Activated CD8-positive, alpha-beta memory T cell treated with anti-CD3 and anti-CD28 coated beads, Interleukin-2, amount 50 U/mL, for 24 hours (primary cell): ENCODE data around the gene EXOC6B.
"Not testable (repeated sequence)": the region's sequence is repeated elsewhere in the genome, so short reads cannot be mapped to it uniquely, and the experiment has no call there.

ENCODE experiments used
- DNase-seq: peaks from one replicate; pipeline ENCODE4 v3.0.0-alpha.2; 2020; ENCODE audit errors: extremely low read depth

The EXOC6B gene

GRCh38 chr2:72548081-72548764, 277.6 kb downstream of the EXOC6B start:
- DNase-seq: no peak

DNA sequence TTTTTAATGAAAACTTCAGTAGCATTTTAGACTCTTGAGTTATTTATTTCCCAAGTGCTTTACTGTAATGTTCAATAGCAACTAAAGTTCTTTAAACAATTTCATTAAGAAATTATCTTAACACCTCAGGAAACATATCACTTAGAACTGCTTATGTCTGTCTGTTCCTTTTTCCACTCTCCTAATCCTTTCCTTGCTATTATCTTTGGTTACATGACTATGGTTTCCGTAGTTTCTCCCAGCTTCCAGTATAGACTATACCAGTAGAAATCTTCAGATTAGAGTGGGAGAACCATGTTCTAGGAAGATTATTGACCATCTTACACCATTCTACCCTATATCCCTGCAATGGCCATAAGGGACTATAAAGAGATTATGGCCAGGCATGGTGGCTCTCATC, 280.0 kb downstream of the EXOC6B start:
- no peak for DNase-seq

DNA sequence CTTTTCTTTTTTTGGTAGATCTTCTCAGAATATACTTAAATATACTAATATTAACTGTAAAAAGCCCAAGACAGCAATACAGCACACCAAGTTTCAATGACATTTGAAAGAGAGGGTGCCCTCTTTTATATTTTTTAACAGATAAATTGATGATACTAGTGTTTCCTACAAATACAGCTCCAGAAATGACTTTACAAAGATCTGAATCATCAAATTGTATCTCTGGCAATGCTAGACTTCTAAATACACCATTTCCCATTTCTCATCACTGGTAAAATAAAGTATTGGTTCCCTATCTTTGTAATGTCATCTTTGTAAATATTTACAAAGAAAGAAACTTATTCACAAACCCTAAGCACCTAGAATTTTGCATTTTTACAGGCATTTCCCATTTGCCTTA, 281.3 kb downstream of the EXOC6B start:
- DNase-seq: no peak

DNA sequence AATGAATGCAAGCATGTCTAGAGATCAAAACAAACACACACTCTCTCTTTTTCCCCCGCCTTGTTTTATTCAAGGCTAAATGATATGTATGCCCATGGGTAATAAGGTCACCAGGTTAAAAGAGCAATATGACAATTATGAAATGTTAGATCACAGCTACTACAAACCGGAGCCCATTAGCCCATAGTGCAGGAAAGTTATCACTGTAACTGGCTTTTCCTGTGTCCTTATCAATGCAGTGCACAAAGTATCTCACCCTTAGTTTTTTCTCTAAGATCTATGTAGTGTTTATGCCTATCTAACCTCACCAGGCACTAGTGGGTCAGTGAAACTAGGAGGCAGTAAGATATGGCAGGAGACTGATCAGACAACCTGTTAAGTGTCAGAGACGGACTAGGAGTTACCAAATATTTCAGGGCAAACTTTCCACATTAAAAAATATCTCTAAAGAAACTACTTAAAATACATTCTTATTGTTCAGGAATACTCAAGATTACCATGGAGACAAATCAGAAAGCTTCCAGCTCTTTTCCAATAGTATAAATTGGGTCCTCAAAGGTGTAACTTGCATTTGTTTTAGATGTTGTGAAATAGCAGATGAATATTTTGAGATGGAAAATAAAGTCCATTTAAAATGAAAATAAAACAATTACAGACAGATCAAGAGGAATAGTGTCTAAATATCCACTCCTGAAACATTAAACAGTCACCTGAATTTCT, 282.2 kb downstream of the EXOC6B start:
- DNase-seq: no peak

GRCh38 chr2:72539071-72539552, 286.7 kb downstream of the EXOC6B start:
- DNase-seq: no peak

GRCh38 chr2:72538486-72538885, 287.3 kb downstream of the EXOC6B start:
- no peak for DNase-seq

DNA sequence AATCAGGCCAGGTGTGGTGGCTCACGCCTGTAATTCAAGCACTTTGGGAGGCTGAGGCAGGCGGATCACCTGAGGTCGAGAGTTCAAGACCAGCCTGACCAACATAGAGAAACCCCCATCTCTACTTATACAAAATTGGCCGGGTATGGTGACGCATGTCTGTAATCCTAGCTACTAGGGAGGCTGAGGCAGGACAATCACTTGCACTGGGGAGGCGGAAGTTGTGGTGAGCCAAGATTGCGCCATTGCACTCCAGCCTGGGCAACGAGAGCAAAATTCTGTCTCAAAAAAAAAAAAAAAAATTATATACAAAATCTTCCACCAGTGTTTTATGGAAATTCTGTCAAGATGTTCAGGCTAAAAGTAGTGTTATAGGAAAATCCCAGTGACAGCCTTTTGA, 290.2 kb downstream of the EXOC6B start:
- not testable (repeated sequence) for DNase-seq

GRCh38 chr2:72533765-72534164, 292.1 kb downstream of the EXOC6B start:
- DNase-seq: no peak

- DNase-seq: no peak
Measured at GRCh38 chr2:72527424-72527823, 298.4 kb downstream of the EXOC6B start.

DNA sequence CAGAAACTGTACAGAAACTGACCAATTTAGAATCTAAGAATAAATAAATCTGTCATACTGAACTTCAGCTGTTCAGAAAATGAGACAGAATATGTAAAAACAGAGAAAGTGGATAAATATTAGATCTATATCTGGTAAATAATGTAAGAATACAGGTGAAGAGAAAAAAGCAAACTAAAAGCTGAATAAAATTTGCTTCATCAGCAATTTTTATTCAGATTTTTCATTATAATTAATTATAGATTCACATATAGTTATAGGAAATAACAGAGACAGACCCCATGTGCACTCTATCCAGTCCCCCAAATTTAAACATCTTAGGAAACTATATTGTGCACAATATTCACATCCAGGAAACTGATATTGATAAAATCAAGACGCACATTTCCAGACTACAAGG, 299.2 kb downstream of the EXOC6B start:
- DNase-seq: no peak

- no peak for DNase-seq
Measured at GRCh38 chr2:72524071-72524470, 301.8 kb downstream of the EXOC6B start.

DNA sequence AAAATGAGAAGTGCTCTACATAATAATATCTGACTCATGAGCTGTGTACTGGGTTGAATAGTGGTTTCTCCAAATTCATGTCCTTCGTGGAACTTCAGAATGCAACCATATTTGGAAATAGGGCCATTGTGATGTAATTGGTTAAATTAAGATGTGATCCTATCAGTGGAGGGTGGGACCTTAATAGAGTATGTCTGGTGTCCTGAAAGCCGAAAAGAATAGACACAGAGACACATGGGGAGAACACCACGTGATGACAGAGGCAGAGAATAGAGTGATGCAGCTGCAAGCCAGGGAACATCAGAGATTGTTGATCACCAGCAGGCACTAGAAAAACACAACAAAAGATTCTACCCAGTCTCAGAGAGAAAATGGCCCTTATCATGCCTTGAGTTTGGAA, 310.1 kb downstream of the EXOC6B start:
- no peak for DNase-seq

GRCh38 chr2:72513011-72513410, 312.8 kb downstream of the EXOC6B start:
- DNase-seq: no peak

DNA sequence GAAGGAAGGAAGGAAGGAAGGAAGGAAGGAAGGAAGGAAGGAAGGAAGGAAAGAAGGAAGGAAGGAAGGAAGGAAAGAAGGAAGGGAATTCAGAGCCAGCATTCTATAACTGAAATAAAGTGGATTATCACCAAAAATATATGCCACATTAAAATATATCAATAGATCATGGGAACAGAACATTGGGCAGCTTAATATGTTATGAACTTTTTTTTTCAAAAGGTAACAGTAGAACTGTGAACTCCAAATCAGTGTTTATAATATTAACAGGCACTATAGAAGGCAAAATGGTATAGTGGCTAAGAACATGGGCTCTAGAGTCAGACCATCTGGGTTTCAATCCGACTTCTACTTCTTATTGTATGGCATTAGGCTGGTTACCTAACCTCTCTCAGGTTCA, 313.5 kb downstream of the EXOC6B start:
- DNase-seq: no peak

DNA sequence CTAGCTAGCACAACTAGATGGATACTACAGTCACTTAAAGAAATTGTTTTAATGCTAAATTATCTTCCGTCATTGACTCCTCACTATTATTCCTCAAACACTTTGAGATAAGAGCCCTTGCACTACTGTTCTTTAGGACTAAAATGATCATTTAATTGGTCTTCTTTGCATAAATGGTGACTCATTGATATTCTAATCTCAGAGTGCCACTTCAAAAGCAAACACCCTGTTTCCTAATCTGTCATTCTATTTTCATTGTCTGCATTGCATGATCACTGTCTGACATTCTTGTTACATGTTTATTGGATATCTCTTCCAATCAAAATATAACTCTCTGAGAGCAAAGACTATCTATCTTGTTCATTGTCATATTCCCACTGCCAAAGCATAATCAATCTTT, 313.9 kb downstream of the EXOC6B start:
- DNase-seq: no peak

DNA sequence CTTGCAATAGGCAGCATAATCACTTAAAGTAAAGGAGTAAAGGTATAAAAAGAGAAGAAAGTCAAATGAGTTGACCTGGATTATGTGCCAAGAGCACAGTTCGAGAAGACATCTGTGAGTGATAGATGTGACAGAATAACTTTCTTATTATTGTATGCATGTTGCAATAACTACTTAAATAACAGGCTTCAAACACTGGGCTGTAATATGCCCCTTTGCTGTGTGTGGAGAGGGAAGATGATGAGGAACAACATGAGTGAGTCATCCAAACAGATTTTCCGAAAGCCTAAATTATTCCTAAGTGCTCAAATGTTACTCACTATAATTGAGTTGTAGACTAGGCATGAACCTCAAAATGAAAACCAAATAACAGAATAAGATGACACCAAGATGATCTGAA, 328.1 kb downstream of the EXOC6B start:
- no peak for DNase-seq

GRCh38 chr2:72496479-72496878, 329.4 kb downstream of the EXOC6B start:
- no peak for DNase-seq

- DNase-seq: no peak
Measured at GRCh38 chr2:72494392-72494791, 331.4 kb downstream of the EXOC6B start.

DNA sequence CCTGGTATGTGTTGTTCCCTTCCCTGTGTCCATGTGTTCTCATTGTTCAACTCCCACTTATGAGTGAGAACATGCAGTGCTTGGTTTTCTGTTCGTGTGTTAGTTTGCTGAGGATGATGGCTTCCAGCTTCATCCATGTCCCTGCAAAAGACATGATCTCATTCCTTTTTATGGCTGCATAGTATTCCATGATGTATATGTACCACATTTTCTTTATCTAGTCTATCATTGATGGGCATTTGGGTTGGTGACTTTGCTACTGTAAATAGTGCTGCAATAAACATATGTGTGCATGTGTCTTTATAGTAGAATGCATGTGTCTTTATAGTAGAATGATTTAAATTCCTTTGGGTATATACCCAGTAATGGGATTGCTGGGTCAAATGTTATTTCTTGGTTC, 341.2 kb downstream of the EXOC6B start:
- not testable (repeated sequence) for DNase-seq

- DNase-seq: no peak
Measured at GRCh38 chr2:72483346-72483745, 342.5 kb downstream of the EXOC6B start.

DNA sequence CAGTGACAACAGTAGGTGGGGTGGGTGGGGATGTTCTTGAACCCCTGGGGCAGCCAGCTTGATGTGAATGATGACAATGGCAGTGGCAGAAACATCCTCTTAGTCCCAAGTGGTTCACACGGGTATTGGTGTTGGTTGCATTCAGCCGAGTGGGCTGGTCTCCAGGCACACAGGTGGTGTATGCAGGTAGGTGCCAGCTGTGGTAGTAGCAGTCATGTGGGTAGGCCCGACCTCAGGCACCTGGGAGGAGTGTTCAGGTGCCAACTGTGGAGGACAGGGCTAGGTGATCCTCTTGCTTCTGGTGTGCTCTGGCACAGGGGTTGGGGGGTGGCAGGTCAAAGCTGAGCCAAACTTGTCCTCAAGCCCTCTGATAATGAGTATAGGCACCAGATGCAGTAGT, 350.6 kb downstream of the EXOC6B start:
- DNase-seq: no peak

DNA sequence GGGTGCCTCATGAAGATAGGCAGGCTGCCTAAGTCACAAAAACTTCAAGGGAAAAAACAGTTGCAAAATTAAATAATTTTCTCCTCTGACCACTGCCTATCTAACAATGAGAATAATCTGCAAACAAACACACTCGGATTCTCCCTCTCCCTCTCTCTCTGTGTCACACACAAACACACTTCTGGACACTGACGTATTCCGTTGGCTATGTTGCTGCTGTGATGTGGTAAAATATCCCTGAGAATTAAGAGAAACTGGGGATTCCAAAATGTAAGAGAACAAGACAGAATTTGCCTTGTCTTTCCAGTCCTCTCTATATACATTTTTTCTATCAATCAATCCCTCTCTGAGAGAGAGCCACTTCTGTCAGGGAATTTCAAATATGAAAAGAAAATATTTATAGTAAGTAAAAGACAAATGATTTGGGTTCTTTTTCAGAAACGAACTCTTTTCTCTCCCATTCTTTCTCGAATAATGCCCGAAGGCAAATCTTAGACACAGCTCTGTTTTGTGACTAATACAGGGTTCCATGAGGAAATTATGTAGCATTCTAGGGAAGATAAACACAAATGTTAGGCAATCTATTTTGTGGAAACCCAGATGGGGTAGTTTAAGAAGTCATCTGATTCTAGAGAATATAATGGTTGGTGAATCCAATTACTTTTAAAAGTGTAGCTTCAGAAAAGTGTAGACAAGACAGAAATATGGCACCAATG, 367.9 kb downstream of the EXOC6B start:
- DNase-seq: no peak

DNA sequence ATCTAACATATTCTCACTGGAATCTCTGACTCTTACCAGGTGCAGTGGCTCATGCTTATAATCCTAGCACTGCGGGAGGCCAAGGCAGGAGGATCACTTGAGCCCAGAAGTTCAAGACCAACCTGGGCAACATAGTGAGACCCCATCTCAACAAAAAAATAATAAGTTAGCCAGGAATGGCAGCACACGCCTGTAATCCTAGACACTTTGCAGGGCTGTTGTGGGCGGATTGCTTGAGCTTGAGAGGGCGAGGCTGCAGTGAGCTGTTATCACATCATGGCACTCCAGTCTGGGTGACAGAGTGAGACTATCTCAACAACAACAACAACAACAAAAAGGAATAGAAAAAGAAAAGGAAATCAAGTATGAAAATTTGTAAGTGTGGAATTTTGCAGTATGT, 371.6 kb downstream of the EXOC6B start:
- DNase-seq: no peak
